ENCODE results near the gene SLBP. TPM values are rescaled to one million over a fixed set of nuclear protein-coding genes. Genes with fewer than 3 reads are reported as not detected.

SLBP gene
- total RNA-seq, 4 donors from 2014 or later: 36.9 to 59.1 (median 40.8) TPM

- H3K27ac ChIP-seq: no peak overlapping the region
- H3K9me3 ChIP-seq: no peaks in the 10 kb centered on the region
- peaks cover 47% of the 10 kb centered on the region for H3K4me1 ChIP-seq
- peaks cover 4% of the 10 kb centered on the region for H3K27me3 ChIP-seq
- H3K36me3 ChIP-seq: no peaks in the 10 kb centered on the region
- H3K4me3 ChIP-seq: no peak overlapping the region
- no peak for DNase-seq (ENCODE audit: low spot score in 2 of 2)
- TF ChIP-seq POLR2AphosphoS5 (IDR thresholded peaks at IDR 0.05) (no peak), EP300 (IDR thresholded peaks at IDR 0.05) (no peak), CTCF (IDR thresholded peaks at IDR 0.05) (no peak), POLR2A (IDR thresholded peaks at IDR 0.05) (no peak)
- 72% methylated on average over 8 of the region's 14 CpGs for WGBS
Measured at GRCh38 chr4:1749826-1750225, 37.7 kb upstream of the SLBP start.

- TF ChIP-seq EP300 (IDR thresholded peaks at IDR 0.05): no peak
- DNase-seq (ENCODE audit: low spot score in 2 of 2): no peak
- Histone ChIP-seq H3K9me3 (no peaks in the 10 kb centered on the region), H3K4me1 (peaks cover 43% of the 10 kb centered on the region), H3K27ac (no peak overlapping the region), H3K4me3 (no peak overlapping the region), H3K27me3 (peaks cover 4% of the 10 kb centered on the region), H3K36me3 (no peaks in the 10 kb centered on the region)
- WGBS: 40% methylated on average over 1 of the region's 3 CpGs
Measured at GRCh38 chr4:1749370-1749769, 37.3 kb upstream of the SLBP start.

- WGBS: 1% methylated on average over 9 of the region's 29 CpGs
- TF ChIP-seq EP300 (IDR thresholded peaks at IDR 0.05): no peak
- no peak for TF ChIP-seq POLR2A (IDR thresholded peaks at IDR 0.05)
- TF ChIP-seq POLR2AphosphoS5 (IDR thresholded peaks at IDR 0.05): no peak
- TF ChIP-seq CTCF (IDR thresholded peaks at IDR 0.05): peak; percentile 42 to 75
- peaks cover 34% of the 10 kb centered on the region for H3K4me1 ChIP-seq
- H3K9me3 ChIP-seq: no peaks in the 10 kb centered on the region
- H3K27ac ChIP-seq: no peak overlapping the region
- no peaks in the 10 kb centered on the region for H3K36me3 ChIP-seq
- H3K27me3 ChIP-seq: peaks cover 4% of the 10 kb centered on the region
- no peak overlapping the region for H3K4me3 ChIP-seq
- DNase-seq (ENCODE audit: low spot score in 2 of 2): no peak
Measured at GRCh38 chr4:1748465-1748995, 36.4 kb upstream of the SLBP start.

GRCh38 chr4:1747603-1747967, 35.5 kb upstream of the SLBP start:
- no peak for TF ChIP-seq POLR2AphosphoS5 (IDR thresholded peaks at IDR 0.05)
- no peak for TF ChIP-seq EP300 (IDR thresholded peaks at IDR 0.05)
- no peak for TF ChIP-seq CTCF (IDR thresholded peaks at IDR 0.05)
- no peak for TF ChIP-seq POLR2A (IDR thresholded peaks at IDR 0.05)
- peaks cover 25% of the 10 kb centered on the region for H3K4me1 ChIP-seq
- no peaks in the 10 kb centered on the region for H3K9me3 ChIP-seq
- peaks cover 4% of the 10 kb centered on the region for H3K27me3 ChIP-seq
- 91% methylated on average over 16 of the region's 16 CpGs for WGBS
- DNase-seq (ENCODE audit: low spot score in 2 of 2): no peak
- no peak overlapping the region for H3K4me3 ChIP-seq
- peaks cover 1% of the 10 kb centered on the region for H3K36me3 ChIP-seq
- H3K27ac ChIP-seq: no peak overlapping the region

GRCh38 chr4:1746919-1747602, 34.9 kb upstream of the SLBP start:
- WGBS: 100% methylated on average over 1 of the region's 33 CpGs
- H3K4me1 ChIP-seq: peaks cover 19% of the 10 kb centered on the region
- no peak overlapping the region for H3K4me3 ChIP-seq
- no peak for TF ChIP-seq POLR2AphosphoS5 (IDR thresholded peaks at IDR 0.05)
- no peak for TF ChIP-seq POLR2A (IDR thresholded peaks at IDR 0.05)
- TF ChIP-seq CTCF (IDR thresholded peaks at IDR 0.05): no peak
- TF ChIP-seq EP300 (IDR thresholded peaks at IDR 0.05): no peak
- H3K27me3 ChIP-seq: peaks cover 4% of the 10 kb centered on the region
- H3K36me3 ChIP-seq: peaks cover 4% of the 10 kb centered on the region
- H3K27ac ChIP-seq: no peak overlapping the region
- no peaks in the 10 kb centered on the region for H3K9me3 ChIP-seq
- DNase-seq (ENCODE audit: low spot score in 2 of 2): no peak
